ELF-1 (cell line): ENCODE measurements around the gene HDAC4.
A peak's percentile ranks its signal among the peaks of the same experiment; 100 is the strongest.

Source experiments
- DNase-seq: peaks from one replicate; pipeline ENCODE4 v3.0.0-alpha.2; 2016; ENCODE audit warnings: low read depth, low spot score

Gene HDAC4

GRCh38 chr2:239255628-239256349 is 145.0 kb downstream of the HDAC4 start:
- no peak for DNase-seq

- DNase-seq, result no peak
Measured at GRCh38 chr2:239255218-239255617, 145.6 kb downstream of the HDAC4 start.

GRCh38 chr2:239253701-239254436 is 147.0 kb downstream of the HDAC4 start:
- no peak for DNase-seq

- DNase-seq, result no peak
Measured at GRCh38 chr2:239253264-239253663, 147.6 kb downstream of the HDAC4 start.

GRCh38 chr2:239252801-239253200 is 148.0 kb downstream of the HDAC4 start:
- DNase-seq, result no peak

GRCh38 chr2:239252393-239252792 is 148.4 kb downstream of the HDAC4 start:
- DNase-seq, result no peak

GRCh38 chr2:239251971-239252370 is 148.8 kb downstream of the HDAC4 start:
- no peak for DNase-seq

GRCh38 chr2:239250216-239251081 is 150.4 kb downstream of the HDAC4 start:
- DNase-seq, result no peak

GRCh38 chr2:239249776-239250175 is 151.0 kb downstream of the HDAC4 start:
- no peak for DNase-seq

GRCh38 chr2:239249048-239249447 is 151.8 kb downstream of the HDAC4 start:
- no peak for DNase-seq

GRCh38 chr2:239247401-239248245 is 153.2 kb downstream of the HDAC4 start:
- DNase-seq, result no peak

- DNase-seq, result no peak
Measured at GRCh38 chr2:239246723-239247122, 154.1 kb downstream of the HDAC4 start.

- peak; percentile 56 for DNase-seq
Measured at GRCh38 chr2:239245872-239246721, 154.7 kb downstream of the HDAC4 start.

GRCh38 chr2:239245107-239245506 is 155.7 kb downstream of the HDAC4 start:
- no peak for DNase-seq

GRCh38 chr2:239244625-239245024 is 156.2 kb downstream of the HDAC4 start:
- no peak for DNase-seq

GRCh38 chr2:239241431-239241960 is 159.3 kb downstream of the HDAC4 start:
- DNase-seq, result no peak

- DNase-seq, result no peak
Measured at GRCh38 chr2:239240414-239240881, 160.4 kb downstream of the HDAC4 start.

GRCh38 chr2:239239607-239240413 is 161.0 kb downstream of the HDAC4 start:
- DNase-seq, result no peak
